HepG2 (cell line): Measurements from ENCODE around the gene NLRP12. TPM values are rescaled to one million over a fixed set of nuclear protein-coding genes. Genes with fewer than 3 reads are reported as not detected.

Experiments used
- KAT8 ChIP-seq: IDR thresholded peaks from 2 replicates; pipeline ENCODE4 v1.6.1; 2016; ENCODE audit warnings: missing genetic modification reagents, missing compliant biosample characterization
- MXD4 ChIP-seq: IDR thresholded peaks from 2 replicates; pipeline ENCODE4 v1.6.1; 2016; ENCODE audit warnings: mild to moderate bottlenecking, missing biosample characterization, missing genetic modification reagents
- PHF21A ChIP-seq: sonication (generic); formaldehyde crosslinking; IDR thresholded peaks from 2 replicates; pipeline ENCODE4 v1.5.0; 2020; ENCODE audit warnings: mild to moderate bottlenecking, missing genetic modification reagents
- RAD21 ChIP-seq: fragments of 450-650 bp; formaldehyde crosslinking; IDR thresholded peaks from 2 replicates; pipeline ENCODE4 v1.5.0; 2020; ENCODE audit warnings: mild to moderate bottlenecking
- RFXAP ChIP-seq: sonication (generic); formaldehyde crosslinking; IDR thresholded peaks from 2 replicates; pipeline ENCODE4 v1.4.0; 2020; ENCODE audit warnings: missing genetic modification reagents, borderline replicate concordance
- XBP1 ChIP-seq: sonication (generic); formaldehyde crosslinking; IDR thresholded peaks from 2 replicates; pipeline ENCODE4 v1.5.0; 2020; ENCODE audit warnings: missing genetic modification reagents
- ZC3H4 ChIP-seq: sonication (generic); formaldehyde crosslinking; IDR thresholded peaks from 2 replicates; pipeline ENCODE4 v1.4.0; 2020; ENCODE audit warnings: missing genetic modification reagents, borderline replicate concordance
- ZNF143 ChIP-seq: sonication (generic); formaldehyde crosslinking; IDR thresholded peaks from 2 replicates; pipeline ENCODE4 v1.4.0; 2020; ENCODE audit warnings: missing genetic modification reagents
- ZNF281 ChIP-seq: sonication (generic); formaldehyde crosslinking; IDR thresholded peaks from 2 replicates; pipeline ENCODE4 v1.4.0; 2020; ENCODE audit warnings: missing genetic modification reagents, borderline replicate concordance
- ZNF44 ChIP-seq: sonication (generic); formaldehyde crosslinking; IDR thresholded peaks from 2 replicates; pipeline ENCODE4 v1.5.1; 2020; ENCODE audit warnings: mild to moderate bottlenecking, missing genetic modification reagents
- ZNF580 ChIP-seq: IDR thresholded peaks from 2 replicates; pipeline ENCODE4 v1.6.1; 2016; ENCODE audit warnings: low read depth, borderline replicate concordance
- ZNF816 ChIP-seq: sonication (generic); formaldehyde crosslinking; IDR thresholded peaks from 2 replicates; pipeline ENCODE4 v1.8.0; 2022; ENCODE audit warnings: missing genetic modification reagents, mild to moderate bottlenecking, borderline replicate concordance
- polyA plus RNA-seq, 8 experiments: library from polyadenylated mRNA; depleted of rRNA in 3 of 8; stranded (reverse) in 7 of 8; unstranded in 1 of 8; fragments of >200 nt; fragmentation: Illumina TruSeq in 4 of 8; extraction: Trizol in 4 of 8; gene quantifications; 2 replicates each; pipeline versions ENCODE4 v1.2.1 to v1.2.3, GENCODE V29; 2011 to 2016; ENCODE audit warnings: low read depth in 4 of 8, missing spikeins in 1 of 8, mixed read lengths in 1 of 8; ENCODE audit not compliant: insufficient read depth in 1 of 8
- total RNA-seq, 5 experiments: library from RNA; depleted of rRNA; stranded (reverse); fragments of >200 nt; fragmentation: Illumina TruSeq; extraction: Trizol; gene quantifications; 2 replicates each; pipeline ENCODE4 v1.2.3, GENCODE V29; 2016; ENCODE audit warnings: low read depth in 1 of 5
- TF ChIP-seq, protein P1 (sequence below): sonication (generic); formaldehyde crosslinking; IDR thresholded peaks from 2 replicates; pipeline ENCODE4 v1.5.1; 2020; ENCODE audit warnings: mild to moderate bottlenecking, missing genetic modification reagents, borderline replicate concordance
- TF ChIP-seq, protein P2 (sequence below): sonication (generic); formaldehyde crosslinking; IDR thresholded peaks from 2 replicates; pipeline ENCODE4 v1.8.0; 2022; ENCODE audit warnings: mild to moderate bottlenecking, missing genetic modification reagents, moderate library complexity

Gene NLRP12
- total and polyA plus RNA-seq, 2 of the 13 experiments (the other 11 are each of a cell fraction or from before 2014, with no cell fraction given): 0.15 to 0.20 TPM

- TF ChIP-seq, protein P1, sequence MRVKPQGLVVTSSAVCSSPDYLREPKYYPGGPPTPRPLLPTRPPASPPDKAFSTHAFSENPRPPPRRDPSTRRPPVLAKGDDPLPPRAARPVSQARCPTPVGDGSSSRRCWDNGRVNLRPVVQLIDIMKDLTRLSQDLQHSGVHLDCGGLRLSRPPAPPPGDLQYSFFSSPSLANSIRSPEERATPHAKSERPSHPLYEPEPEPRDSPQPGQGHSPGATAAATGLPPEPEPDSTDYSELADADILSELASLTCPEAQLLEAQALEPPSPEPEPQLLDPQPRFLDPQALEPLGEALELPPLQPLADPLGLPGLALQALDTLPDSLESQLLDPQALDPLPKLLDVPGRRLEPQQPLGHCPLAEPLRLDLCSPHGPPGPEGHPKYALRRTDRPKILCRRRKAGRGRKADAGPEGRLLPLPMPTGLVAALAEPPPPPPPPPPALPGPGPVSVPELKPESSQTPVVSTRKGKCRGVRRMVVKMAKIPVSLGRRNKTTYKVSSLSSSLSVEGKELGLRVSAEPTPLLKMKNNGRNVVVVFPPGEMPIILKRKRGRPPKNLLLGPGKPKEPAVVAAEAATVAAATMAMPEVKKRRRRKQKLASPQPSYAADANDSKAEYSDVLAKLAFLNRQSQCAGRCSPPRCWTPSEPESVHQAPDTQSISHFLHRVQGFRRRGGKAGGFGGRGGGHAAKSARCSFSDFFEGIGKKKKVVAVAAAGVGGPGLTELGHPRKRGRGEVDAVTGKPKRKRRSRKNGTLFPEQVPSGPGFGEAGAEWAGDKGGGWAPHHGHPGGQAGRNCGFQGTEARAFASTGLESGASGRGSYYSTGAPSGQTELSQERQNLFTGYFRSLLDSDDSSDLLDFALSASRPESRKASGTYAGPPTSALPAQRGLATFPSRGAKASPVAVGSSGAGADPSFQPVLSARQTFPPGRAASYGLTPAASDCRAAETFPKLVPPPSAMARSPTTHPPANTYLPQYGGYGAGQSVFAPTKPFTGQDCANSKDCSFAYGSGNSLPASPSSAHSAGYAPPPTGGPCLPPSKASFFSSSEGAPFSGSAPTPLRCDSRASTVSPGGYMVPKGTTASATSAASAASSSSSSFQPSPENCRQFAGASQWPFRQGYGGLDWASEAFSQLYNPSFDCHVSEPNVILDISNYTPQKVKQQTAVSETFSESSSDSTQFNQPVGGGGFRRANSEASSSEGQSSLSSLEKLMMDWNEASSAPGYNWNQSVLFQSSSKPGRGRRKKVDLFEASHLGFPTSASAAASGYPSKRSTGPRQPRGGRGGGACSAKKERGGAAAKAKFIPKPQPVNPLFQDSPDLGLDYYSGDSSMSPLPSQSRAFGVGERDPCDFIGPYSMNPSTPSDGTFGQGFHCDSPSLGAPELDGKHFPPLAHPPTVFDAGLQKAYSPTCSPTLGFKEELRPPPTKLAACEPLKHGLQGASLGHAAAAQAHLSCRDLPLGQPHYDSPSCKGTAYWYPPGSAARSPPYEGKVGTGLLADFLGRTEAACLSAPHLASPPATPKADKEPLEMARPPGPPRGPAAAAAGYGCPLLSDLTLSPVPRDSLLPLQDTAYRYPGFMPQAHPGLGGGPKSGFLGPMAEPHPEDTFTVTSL (CRISPR knock-in tag): 0 out of 2 replicates have a peak, but pooled peaks have one; percentile 41
- TF ChIP-seq ZC3H4 (CRISPR knock-in tag): no peak
- TF ChIP-seq KAT8 (CRISPR knock-in tag): peak; percentile 48; the same call in 1 of the 2 replicates
- TF ChIP-seq ZNF44: no peak
- 0 out of 2 replicates have a peak, but pooled peaks have one; percentile 52 for TF ChIP-seq ZNF580
- TF ChIP-seq ZNF281 (CRISPR knock-in tag): peak; percentile 76
- peak; percentile 74; the same call in 1 of the 2 replicates for TF ChIP-seq ZNF816
- no peak for TF ChIP-seq XBP1 (CRISPR knock-in tag)
- peak; percentile 67 for TF ChIP-seq ZNF143 (CRISPR knock-in tag)
- TF ChIP-seq RFXAP (CRISPR knock-in tag): peak; percentile 81; the same call in 1 of the 2 replicates
- TF ChIP-seq RAD21: no peak; the same call in 1 of the 2 replicates
- peak; percentile 61 for TF ChIP-seq PHF21A (CRISPR knock-in tag)
- TF ChIP-seq, protein P2, sequence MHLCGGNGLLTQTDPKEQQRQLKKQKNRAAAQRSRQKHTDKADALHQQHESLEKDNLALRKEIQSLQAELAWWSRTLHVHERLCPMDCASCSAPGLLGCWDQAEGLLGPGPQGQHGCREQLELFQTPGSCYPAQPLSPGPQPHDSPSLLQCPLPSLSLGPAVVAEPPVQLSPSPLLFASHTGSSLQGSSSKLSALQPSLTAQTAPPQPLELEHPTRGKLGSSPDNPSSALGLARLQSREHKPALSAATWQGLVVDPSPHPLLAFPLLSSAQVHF (CRISPR knock-in tag): no peak
- peak; percentile 56; the same call in 1 of the 2 replicates for TF ChIP-seq MXD4 (CRISPR knock-in tag)
Observed at GRCh38 chr19:53867225-53868090, 43.3 kb upstream of the NLRP12 start, which contains the start of gene MYADM (continued).
